Bronchial epithelial cell (primary cell): ENCODE results near the gene TGFBR3. TPM values are rescaled to one million over a fixed set of nuclear protein-coding genes. Genes with fewer than 3 reads are reported as not detected.

Experiments
- DNase-seq: peaks from one replicate; pipeline ENCODE4 v3.0.0-alpha.2; 2010; ENCODE audit warnings: low read depth
- FAIRE-seq: peaks from 2 replicates; lab custom pipeline; 2011; peaks lifted over from hg19 to GRCh38; lab: Jason Lieb, UNC
- H3K27me3 ChIP-seq: 2 replicates; pipeline ENCODE4 v1.5.1; 2011; ENCODE audit warnings: low read length; ENCODE audit not compliant: control insufficient read depth, insufficient read depth
- H3K36me3 ChIP-seq: 2 replicates; pipeline ENCODE4 v1.5.1; 2011; ENCODE audit warnings: low read length; ENCODE audit not compliant: control insufficient read depth, insufficient read depth
- H3K4me3 ChIP-seq: 2 replicates; pipeline ENCODE4 v1.5.1; 2011; ENCODE audit warnings: mild to moderate bottlenecking, low read depth, low read length, control low read depth
- total RNA-seq: library from RNA; depleted of rRNA; stranded (reverse); fragments of >200 nt; gene quantifications from 2 replicates; pipeline ENCODE4 v1.2.1, GENCODE V29; 2014
- TF ChIP-seq, protein P1 (sequence below): IDR thresholded peaks from 2 replicates; pipeline ENCODE4 v1.5.1; 2011; ENCODE audit warnings: mild to moderate bottlenecking, moderate library complexity, low read length, control low read depth, inconsistent platforms; ENCODE audit not compliant: insufficient read depth, severe bottlenecking

TGFBR3 gene
- total RNA-seq, 1 donor from 2014 or later = 1.8 TPM

DNA sequence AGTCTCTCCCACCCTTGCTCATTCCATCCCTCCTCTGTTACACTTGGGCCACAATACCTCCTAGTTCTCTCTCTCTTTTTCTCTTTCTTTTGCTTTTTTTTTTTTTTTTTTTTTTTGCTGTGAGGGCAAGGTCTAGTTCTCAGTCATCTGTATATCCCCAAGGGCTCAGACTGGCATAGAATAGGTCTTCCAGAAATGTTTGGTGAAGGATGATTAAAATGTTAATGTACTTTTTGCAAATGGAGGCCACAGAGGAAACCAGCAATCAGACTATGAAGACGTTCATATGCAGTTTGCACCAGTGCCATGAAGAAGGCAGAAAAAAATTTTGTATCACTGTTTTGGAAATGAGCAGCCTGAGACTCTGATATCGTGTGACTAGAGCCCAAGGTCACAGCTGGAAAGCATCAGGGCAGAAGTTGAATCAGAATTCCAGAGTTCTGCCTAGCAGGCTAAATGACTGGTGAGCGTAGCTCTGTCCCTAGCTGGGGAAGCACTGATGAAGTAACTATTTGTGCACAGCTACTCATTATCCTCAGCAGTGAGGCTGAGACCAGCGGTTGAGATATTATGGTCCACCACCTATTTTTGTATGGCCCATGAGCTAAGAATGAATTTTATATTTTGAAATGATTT, 186.5 kb downstream of the TGFBR3 start:
- FAIRE-seq = peak; percentile 13
- Histone ChIP-seq H3K4me3 (no peak overlapping the region), H3K27me3 (no peaks in the 10 kb centered on the region), H3K36me3 (no peaks in the 10 kb centered on the region)
- no peak for DNase-seq
- TF ChIP-seq, protein P1, sequence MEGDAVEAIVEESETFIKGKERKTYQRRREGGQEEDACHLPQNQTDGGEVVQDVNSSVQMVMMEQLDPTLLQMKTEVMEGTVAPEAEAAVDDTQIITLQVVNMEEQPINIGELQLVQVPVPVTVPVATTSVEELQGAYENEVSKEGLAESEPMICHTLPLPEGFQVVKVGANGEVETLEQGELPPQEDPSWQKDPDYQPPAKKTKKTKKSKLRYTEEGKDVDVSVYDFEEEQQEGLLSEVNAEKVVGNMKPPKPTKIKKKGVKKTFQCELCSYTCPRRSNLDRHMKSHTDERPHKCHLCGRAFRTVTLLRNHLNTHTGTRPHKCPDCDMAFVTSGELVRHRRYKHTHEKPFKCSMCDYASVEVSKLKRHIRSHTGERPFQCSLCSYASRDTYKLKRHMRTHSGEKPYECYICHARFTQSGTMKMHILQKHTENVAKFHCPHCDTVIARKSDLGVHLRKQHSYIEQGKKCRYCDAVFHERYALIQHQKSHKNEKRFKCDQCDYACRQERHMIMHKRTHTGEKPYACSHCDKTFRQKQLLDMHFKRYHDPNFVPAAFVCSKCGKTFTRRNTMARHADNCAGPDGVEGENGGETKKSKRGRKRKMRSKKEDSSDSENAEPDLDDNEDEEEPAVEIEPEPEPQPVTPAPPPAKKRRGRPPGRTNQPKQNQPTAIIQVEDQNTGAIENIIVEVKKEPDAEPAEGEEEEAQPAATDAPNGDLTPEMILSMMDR = no peak

DNA sequence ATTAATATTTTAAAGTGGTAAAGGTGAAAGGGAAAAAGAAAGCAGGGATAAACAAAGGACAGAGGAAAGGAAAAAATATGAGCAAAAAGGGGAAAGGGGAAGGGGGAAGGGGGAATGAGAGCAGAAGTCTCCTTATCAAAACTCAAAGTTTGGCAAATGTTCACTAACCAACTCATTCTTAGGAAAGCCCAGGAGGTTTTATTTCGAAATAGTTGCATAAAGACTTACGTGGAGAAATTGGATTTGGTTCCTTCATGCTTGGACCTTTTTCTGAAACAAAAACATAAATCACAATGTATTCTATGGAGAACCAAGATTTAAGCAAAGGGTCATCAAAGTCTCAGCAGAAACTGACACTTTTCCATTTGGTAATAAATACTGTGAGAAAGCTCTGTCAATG, 188.1 kb downstream of the TGFBR3 start:
- no peaks in the 10 kb centered on the region for H3K36me3 ChIP-seq
- FAIRE-seq = no peak
- DNase-seq = peak; percentile 23
- H3K27me3 ChIP-seq = no peaks in the 10 kb centered on the region
- no peak overlapping the region for H3K4me3 ChIP-seq
- TF ChIP-seq, protein P1 = no peak

DNA sequence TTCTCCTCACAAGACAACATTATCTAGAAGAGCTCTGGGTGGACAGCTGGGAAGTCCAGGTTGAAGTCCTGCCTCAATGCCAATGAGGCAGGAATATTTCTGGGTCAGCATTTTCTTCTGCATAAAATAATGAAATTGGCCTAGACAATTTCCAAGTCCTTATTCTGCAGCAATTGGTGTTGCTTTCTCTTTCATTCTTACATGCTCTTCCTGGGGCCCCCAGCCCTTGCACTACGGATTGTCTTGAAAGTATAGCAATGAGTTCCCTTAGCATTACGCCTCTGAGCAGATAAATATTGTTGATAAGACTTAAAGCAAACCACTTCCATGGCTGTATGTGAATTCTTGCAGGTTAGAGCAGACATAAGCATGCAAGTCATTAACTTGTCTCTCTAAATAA, 188.5 kb downstream of the TGFBR3 start:
- H3K36me3 ChIP-seq = no peaks in the 10 kb centered on the region
- TF ChIP-seq, protein P1 = no peak
- FAIRE-seq = no peak
- no peaks in the 10 kb centered on the region for H3K27me3 ChIP-seq
- no peak for DNase-seq
- H3K4me3 ChIP-seq = no peak overlapping the region

DNA sequence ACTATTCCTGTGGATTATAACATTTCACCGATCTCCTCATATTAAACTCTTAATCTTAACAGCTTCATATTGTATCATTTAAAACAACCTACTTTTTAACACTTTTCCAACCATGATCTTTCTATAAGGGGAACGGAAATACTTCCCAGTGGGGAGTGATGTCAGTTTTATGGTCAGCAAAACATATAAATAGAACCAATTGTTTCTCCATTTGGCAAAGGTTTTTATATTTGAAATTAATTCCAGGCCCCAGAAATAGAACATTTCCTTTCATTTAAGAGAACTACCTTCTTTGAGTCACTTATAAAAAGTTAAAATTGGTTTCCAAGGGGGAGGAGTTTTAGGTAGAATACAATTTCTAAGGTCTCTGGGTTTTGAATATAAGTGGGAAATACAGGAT, 189.6 kb downstream of the TGFBR3 start:
- FAIRE-seq (no peak), DNase-seq (no peak)
- TF ChIP-seq, protein P1 = no peak
- no peak overlapping the region for H3K4me3 ChIP-seq
- H3K27me3 ChIP-seq = no peaks in the 10 kb centered on the region
- H3K36me3 ChIP-seq = no peaks in the 10 kb centered on the region

DNA sequence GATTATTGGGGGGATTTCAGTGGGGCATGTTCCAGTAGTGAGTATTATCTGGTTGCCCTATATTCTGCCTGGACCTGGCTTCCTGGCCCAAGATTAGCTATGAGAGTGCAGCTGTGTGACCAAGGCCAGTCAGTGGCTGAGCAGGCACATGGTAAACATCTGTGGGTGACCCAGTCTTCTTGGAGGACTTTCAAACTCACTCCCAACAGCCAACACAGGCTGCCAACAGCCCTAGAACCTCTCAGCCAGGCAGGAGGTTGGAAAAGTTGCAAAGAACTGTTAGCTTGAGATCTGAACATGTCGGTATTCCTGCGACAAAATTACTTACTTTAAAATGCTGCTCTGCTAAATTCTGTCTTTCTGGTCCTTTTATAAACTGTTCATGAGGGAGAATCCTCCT, 192.4 kb downstream of the TGFBR3 start:
- Histone ChIP-seq H3K36me3 (no peaks in the 10 kb centered on the region), H3K27me3 (no peaks in the 10 kb centered on the region), H3K4me3 (no peak overlapping the region)
- FAIRE-seq (no peak), DNase-seq (no peak)
- TF ChIP-seq, protein P1 = no peak

DNA sequence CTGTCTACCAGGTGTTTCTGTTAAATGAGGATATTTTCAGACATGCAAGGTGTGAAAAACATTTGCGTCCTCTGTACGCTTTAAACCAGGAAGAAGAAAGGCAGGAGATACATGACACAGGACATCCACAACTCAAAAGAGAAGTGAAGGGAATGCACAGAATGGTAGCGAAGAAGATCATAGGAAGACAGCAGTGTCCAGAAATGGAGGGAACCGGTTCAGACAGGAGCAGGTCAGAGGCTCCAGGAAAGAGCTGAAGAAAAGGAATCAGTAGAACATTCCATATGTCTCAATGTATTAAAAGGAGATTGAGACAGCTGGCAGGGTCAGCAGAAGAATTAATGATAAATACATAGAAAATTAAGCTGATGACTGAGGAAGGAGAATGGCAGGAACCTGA, 194.4 kb downstream of the TGFBR3 start:
- no peak for DNase-seq
- H3K27me3 ChIP-seq = no peaks in the 10 kb centered on the region
- TF ChIP-seq, protein P1 = no peak
- H3K36me3 ChIP-seq = no peaks in the 10 kb centered on the region
- no peak overlapping the region for H3K4me3 ChIP-seq
- FAIRE-seq = no peak
